ENCODE results near the gene KRTAP9-2.

DNA sequence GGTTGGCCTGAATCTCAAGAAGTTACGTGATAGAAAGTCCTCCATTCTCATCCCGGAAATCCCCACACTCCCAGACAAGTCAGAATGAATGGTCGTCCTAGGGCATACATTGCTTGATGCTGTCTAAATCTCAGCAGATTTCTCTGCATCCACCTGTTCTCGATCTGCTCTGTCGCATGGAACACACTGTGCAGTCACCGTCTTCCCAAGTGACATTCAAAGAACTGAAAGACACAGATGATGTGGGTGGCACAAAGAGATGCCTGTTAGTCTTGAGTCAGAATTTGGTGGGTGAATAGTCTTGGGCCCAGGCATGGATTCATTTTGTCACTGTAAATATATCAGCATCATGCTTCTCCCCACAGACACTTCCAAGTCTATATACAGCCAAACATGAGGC lies 5.3 kb downstream of the KRTAP9-2 start:
- TF ChIP-seq, protein P1, sequence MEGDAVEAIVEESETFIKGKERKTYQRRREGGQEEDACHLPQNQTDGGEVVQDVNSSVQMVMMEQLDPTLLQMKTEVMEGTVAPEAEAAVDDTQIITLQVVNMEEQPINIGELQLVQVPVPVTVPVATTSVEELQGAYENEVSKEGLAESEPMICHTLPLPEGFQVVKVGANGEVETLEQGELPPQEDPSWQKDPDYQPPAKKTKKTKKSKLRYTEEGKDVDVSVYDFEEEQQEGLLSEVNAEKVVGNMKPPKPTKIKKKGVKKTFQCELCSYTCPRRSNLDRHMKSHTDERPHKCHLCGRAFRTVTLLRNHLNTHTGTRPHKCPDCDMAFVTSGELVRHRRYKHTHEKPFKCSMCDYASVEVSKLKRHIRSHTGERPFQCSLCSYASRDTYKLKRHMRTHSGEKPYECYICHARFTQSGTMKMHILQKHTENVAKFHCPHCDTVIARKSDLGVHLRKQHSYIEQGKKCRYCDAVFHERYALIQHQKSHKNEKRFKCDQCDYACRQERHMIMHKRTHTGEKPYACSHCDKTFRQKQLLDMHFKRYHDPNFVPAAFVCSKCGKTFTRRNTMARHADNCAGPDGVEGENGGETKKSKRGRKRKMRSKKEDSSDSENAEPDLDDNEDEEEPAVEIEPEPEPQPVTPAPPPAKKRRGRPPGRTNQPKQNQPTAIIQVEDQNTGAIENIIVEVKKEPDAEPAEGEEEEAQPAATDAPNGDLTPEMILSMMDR (IDR thresholded peaks at IDR 0.05): no peak
- TF ChIP-seq POLR2A (IDR thresholded peaks at IDR 0.05): no peak

All from lower leg skin (tissue), 3 donors.